Common myeloid progenitor, CD34-positive (primary cell): ENCODE results near the gene KDM7A.

Source experiments
- CTCF ChIA-PET: fragments of 350-600 bp; sonication (Branson Sonifier 250); formaldehyde crosslinking; loops from one replicate; lab custom pipeline; 2021; ENCODE audit warnings: antibody characterized with exemption; lab: Charles Lee
- POLR2A ChIA-PET: fragments of 350-600 bp; sonication (Branson Sonifier 250); formaldehyde crosslinking; loops from one replicate; lab custom pipeline; 2021; ENCODE audit warnings: antibody characterized with exemption; lab: Charles Lee
- DNase-seq, 3 donors: peaks; one replicate each; pipeline versions ENCODE4 v3.0.0 to v3.0.0-alpha.2; 2013
- H3K27ac ChIP-seq, 2 experiments: 1 replicate in 1 of 2; 2 replicates in 1 of 2; pipeline ENCODE4 v1.7.0; 2013; ENCODE audit warnings: inconsistent platforms in 2 of 2, low read length in 2 of 2, mild to moderate bottlenecking in 2 of 2, low read depth in 1 of 2, moderate library complexity in 1 of 2; ENCODE audit not compliant: severe bottlenecking in 2 of 2, insufficient read depth in 1 of 2, poor library complexity in 1 of 2
- H3K27me3 ChIP-seq, 5 experiments: replicated peaks in 2 of 5; 1 replicate in 3 of 5; 2 replicates in 2 of 5; pipeline versions ENCODE4 v1.6.1 to v1.7.0; 2013; ENCODE audit warnings: low read length in 4 of 5, mild to moderate bottlenecking in 2 of 5, moderate library complexity in 2 of 5, inconsistent platforms in 1 of 5; ENCODE audit not compliant: insufficient read depth in 5 of 5, control insufficient read depth in 4 of 5
- H3K36me3 ChIP-seq, 4 experiments: 1 replicate in 2 of 4; 2 replicates in 2 of 4; pipeline versions ENCODE4 v1.6.1 to v1.7.0; 2013; ENCODE audit warnings: low read length in 3 of 4, control low read depth in 1 of 4, mild to moderate bottlenecking in 1 of 4; ENCODE audit not compliant: control insufficient read depth in 4 of 4, insufficient read depth in 4 of 4
- H3K4me1 ChIP-seq, 4 experiments: 1 replicate in 3 of 4; 2 replicates in 1 of 4; pipeline versions ENCODE4 v1.6.1 to v1.7.1; 2013; ENCODE audit warnings: low read length in 3 of 4, mild to moderate bottlenecking in 3 of 4, control low read depth in 1 of 4, inconsistent platforms in 1 of 4, moderate library complexity in 1 of 4; ENCODE audit not compliant: control insufficient read depth in 4 of 4, insufficient read depth in 4 of 4; ENCODE audit errors: control extremely low read depth in 1 of 4
- H3K4me3 ChIP-seq, 7 experiments: 1 replicate in 4 of 7; 2 replicates in 3 of 7; pipeline versions ENCODE4 v1.5.1 to v1.7.0; 2013; ENCODE audit warnings: mild to moderate bottlenecking in 7 of 7, low read length in 6 of 7, moderate library complexity in 6 of 7, inconsistent platforms in 2 of 7, low read depth in 2 of 7, control low read depth in 1 of 7; ENCODE audit not compliant: insufficient read depth in 4 of 7, control insufficient read depth in 1 of 7; ENCODE audit errors: extremely low read depth in 1 of 7
- H3K9me3 ChIP-seq, 5 experiments: 1 replicate in 4 of 5; 2 replicates in 1 of 5; pipeline versions ENCODE4 v1.6.1 to v1.7.1; 2013; ENCODE audit warnings: low read length in 4 of 5, mild to moderate bottlenecking in 2 of 5, inconsistent platforms in 1 of 5, low read depth in 1 of 5, moderate library complexity in 1 of 5; ENCODE audit not compliant: control insufficient read depth in 4 of 5, insufficient read depth in 2 of 5; ENCODE audit errors: control extremely low read depth in 1 of 5
- WGBS: methylation state at CpG from one replicate; pipeline ENCODE4 v1.1.5; 2013; ENCODE audit not compliant: insufficient coverage; 5-methylcytosine and 5-hydroxymethylcytosine counted together

The KDM7A gene

DNA sequence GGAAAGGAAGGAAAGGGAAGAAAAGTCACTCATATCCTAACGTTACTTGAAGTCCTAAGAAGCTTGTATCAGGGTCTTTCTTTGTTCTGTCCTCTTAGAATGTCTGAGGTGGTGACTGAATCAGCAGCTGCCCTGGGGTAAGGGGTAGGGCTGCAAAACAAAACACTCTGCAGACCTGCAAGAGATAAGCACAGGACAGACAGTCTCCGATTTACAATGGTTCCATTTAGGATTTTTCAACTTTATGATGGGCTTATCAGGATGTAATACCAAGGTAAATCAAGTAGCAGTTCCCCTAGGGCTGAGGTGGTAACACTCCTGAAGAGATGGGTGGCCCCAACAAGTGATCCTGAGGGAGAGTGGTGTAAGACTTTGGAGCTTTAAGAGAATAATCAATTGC lies 16.5 kb downstream of the KDM7A start:
- DNase-seq: no peak
- no peak overlapping the region for H3K4me3 ChIP-seq
- no peaks in the 10 kb centered on the region for H3K36me3 ChIP-seq
- peaks cover 0 to 1% (median 0%) of the 10 kb centered on the region in 4 experiments for H3K4me1 ChIP-seq
- CTCF ChIA-PET: no interaction called here
- H3K27me3 ChIP-seq: no peaks in the 10 kb centered on the region
- POLR2A ChIA-PET: no interaction called here
- H3K27ac ChIP-seq: no peak overlapping the region
- 85% methylated on average over 2 of the region's 2 CpGs for WGBS
- no peaks in the 10 kb centered on the region for H3K9me3 ChIP-seq

DNA sequence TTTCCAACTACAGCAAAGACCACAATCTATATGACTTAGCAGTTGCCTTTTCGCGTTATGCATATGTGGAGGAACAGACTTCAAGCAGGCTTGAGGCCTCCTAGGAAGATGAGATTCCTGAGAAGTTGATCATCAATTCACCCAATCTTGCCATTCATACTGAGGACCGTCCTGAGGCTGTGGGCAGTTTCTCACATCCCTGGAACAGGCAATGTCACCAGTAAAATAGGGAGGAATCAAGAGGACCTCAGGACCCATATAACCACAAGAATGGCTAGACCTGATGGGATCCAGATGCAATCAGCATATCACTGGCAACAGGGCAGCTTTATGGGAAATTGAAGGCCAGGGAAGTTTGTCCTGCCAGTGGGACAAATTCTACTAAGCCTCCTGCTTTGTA lies 17.3 kb downstream of the KDM7A start:
- CTCF ChIA-PET: no interaction called here
- no peaks in the 10 kb centered on the region for H3K9me3 ChIP-seq
- no CpG with 5 or more reads among the region's 3 CpGs for WGBS
- DNase-seq: no peak
- POLR2A ChIA-PET: no interaction called here
- no peak overlapping the region for H3K4me3 ChIP-seq
- H3K4me1 ChIP-seq: no peaks in the 10 kb centered on the region
- H3K27me3 ChIP-seq: no peaks in the 10 kb centered on the region
- H3K36me3 ChIP-seq: no peaks in the 10 kb centered on the region
- no peak overlapping the region for H3K27ac ChIP-seq

DNA sequence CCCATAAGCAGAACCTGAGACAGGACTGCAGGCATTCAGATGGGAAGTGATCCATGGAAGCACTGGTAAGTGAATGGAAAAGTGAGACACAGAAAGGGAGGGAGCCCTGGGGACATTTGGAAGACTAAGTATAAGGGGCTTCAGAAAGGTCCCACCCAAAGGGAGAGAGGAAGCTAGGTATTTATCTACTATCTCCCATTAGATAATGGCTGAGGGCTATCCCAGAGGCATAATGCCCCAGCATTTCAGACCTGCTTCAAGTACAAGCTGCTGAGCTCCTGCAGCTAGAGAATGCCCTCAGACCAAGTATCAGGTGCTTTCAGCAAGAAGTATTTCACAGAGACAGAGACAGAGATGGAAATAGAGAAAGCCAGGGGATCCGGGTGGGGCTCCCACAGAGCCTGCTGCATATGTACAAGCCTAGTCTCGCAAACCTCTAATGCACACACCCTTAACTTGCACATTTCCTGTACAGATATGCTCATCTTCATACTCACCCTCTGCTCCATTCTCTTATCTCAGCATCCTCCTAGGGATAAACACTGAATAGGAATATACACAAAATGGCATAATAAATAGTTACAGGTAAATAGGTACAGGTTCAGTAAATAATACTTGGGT lies 20.2 kb downstream of the KDM7A start:
- Histone ChIP-seq H3K27me3 (no peaks in the 10 kb centered on the region), H3K4me3 (no peak overlapping the region), H3K36me3 (no peaks in the 10 kb centered on the region), H3K9me3 (no peaks in the 10 kb centered on the region), H3K27ac (no peak overlapping the region), H3K4me1 (no peaks in the 10 kb centered on the region)
- POLR2A ChIA-PET: interaction anchor here (0.5 to 0.6 kb wide), 2 partner anchors 37 to 250 kb away, joined by 3 to 4 read pairs; no protein-coding TSS in a partner anchor
- 100% methylated on average over 2 of the region's 2 CpGs for WGBS
- DNase-seq: no peak
- CTCF ChIA-PET: no interaction called here

DNA sequence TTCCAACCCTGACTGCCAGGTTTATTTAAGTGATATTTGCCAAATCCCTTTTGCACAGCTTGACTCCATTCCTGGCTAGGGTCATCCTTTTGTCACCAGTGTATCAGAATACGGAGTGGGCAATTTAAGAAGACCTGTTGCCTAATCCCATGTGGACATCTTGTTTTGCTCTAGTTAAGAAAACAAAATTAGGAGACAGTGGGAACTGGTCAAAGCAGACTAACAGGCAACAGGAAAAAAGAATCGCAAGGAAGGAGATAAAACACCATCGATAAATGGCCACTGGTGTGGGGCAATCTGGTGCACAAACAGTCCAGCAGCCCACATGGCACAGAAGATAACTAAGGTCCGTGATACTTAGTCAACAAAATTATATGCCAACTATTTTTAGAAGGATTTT lies 21.4 kb downstream of the KDM7A start:
- H3K4me3 ChIP-seq: no peak overlapping the region
- ChIA-PET POLR2A (no interaction called here), CTCF (no interaction called here)
- H3K9me3 ChIP-seq: no peaks in the 10 kb centered on the region
- no peaks in the 10 kb centered on the region for H3K36me3 ChIP-seq
- 100% methylated on average over 4 of the region's 4 CpGs for WGBS
- no peak overlapping the region for H3K27ac ChIP-seq
- H3K27me3 ChIP-seq: no peaks in the 10 kb centered on the region
- no peaks in the 10 kb centered on the region for H3K4me1 ChIP-seq
- no peak for DNase-seq

DNA sequence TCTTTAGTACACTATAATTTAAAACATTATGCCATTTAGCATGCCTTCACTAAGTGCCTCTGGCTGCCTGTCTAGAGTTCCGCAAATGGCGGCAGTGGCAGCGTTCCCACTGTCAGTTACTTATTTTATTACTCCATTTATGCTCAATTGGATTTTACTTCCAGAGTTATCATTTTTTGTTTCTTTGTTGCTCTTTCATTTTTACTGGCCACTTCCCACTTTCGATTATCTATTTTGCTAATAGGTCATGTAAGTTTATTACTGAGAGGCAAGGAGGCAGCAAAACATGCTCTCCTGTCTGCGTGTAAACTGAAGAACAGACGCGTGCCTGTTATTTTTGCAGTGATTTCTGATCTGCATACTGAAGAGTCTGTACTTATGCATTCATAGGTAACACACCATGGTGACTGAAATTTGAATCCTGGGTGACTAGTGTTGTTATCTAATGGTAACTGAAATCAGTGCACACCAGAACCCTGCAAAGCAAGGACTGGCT lies 23.1 kb downstream of the KDM7A start:
- POLR2A ChIA-PET: interaction anchor here (0.7 kb wide), 1 partner anchor 212 kb away, joined by 3 read pairs; no protein-coding TSS in a partner anchor
- no peak for DNase-seq
- 96% methylated on average over 6 of the region's 7 CpGs for WGBS
- H3K9me3 ChIP-seq: no peaks in the 10 kb centered on the region
- H3K27ac ChIP-seq: no peak overlapping the region
- no peaks in the 10 kb centered on the region for H3K27me3 ChIP-seq
- no peaks in the 10 kb centered on the region for H3K36me3 ChIP-seq
- no peaks in the 10 kb centered on the region for H3K4me1 ChIP-seq
- H3K4me3 ChIP-seq: no peak overlapping the region
- CTCF ChIA-PET: no interaction called here

DNA sequence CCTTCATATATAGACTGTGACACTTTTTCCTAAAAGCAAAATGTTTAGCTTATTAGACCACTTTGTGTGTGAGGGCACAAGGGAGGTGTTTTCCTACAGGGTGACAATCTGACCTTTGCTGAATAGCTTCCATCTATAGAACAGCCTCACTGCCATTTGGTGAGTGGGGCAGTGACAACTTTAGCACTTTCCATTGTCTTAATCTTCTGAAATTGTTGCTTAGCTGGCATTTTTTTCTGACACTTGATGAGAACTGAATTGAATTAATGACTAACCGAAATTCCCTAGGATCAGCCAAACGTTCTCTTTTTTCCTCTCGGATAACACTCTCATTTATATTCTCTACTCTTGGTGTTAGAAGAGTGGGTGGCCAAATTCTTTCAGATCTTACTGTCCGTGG lies 30.2 kb downstream of the KDM7A start:
- no peaks in the 10 kb centered on the region for H3K4me1 ChIP-seq
- no peaks in the 10 kb centered on the region for H3K27me3 ChIP-seq
- WGBS: 98% methylated on average over 4 of the region's 4 CpGs
- DNase-seq: no peak
- no peaks in the 10 kb centered on the region for H3K36me3 ChIP-seq
- ChIA-PET CTCF (no interaction called here), POLR2A (no interaction called here)
- H3K9me3 ChIP-seq: peaks cover 0 to 2% (median 0%) of the 10 kb centered on the region in 5 experiments
- H3K4me3 ChIP-seq: no peak overlapping the region
- H3K27ac ChIP-seq: no peak overlapping the region

DNA sequence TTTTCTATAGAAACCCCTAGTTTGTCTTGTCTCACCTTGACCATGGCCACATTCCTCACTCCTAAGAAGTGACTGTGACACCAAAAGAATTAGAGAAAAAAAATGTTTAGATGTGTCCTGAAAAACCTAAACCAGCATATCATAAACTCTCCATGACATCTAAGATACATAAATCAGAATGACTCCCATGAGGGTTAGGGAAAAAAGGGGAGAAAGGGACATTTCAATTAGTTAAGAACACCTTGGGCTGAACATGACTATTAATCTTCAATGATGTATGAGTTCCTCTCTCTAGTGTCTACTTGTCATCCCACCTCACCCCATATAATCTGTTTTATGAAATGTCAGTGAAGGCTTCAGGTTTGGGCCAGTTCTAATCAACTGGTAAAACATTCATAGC lies 31.1 kb downstream of the KDM7A start:
- no peaks in the 10 kb centered on the region for H3K36me3 ChIP-seq
- POLR2A ChIA-PET: no interaction called here
- no peaks in the 10 kb centered on the region for H3K27me3 ChIP-seq
- H3K4me1 ChIP-seq: no peaks in the 10 kb centered on the region
- no peak overlapping the region for H3K27ac ChIP-seq
- DNase-seq: no peak
- H3K9me3 ChIP-seq: peaks cover 0 to 2% (median 0%) of the 10 kb centered on the region in 5 experiments
- no peak overlapping the region for H3K4me3 ChIP-seq
- CTCF ChIA-PET: no interaction called here
